Spinal cord (tissue), 10 donors: ENCODE results near the gene DUSP6. TPM values are rescaled to one million over a fixed set of nuclear protein-coding genes. Genes with fewer than 3 reads are reported as not detected.
"Not testable (repeated sequence)": the region's sequence is repeated elsewhere in the genome, so short reads cannot be mapped to it uniquely, and the experiment has no call there.

Source experiments
- DNase-seq, 6 donors: peaks; one replicate each; pipeline versions ENCODE4 v3.0.0 to v3.0.0-alpha.2; 2013 to 2015; ENCODE audit warnings: low spot score in 6 of 6, low read depth in 4 of 6
- H3K27ac ChIP-seq: one replicate; pipeline ENCODE4 v1.5.1; 2013; ENCODE audit warnings: low read depth, low read length, control low read depth
- H3K27me3 ChIP-seq: one replicate; pipeline ENCODE4 v1.6.1; 2013; ENCODE audit warnings: low read length; ENCODE audit not compliant: control insufficient read depth, insufficient read depth
- H3K36me3 ChIP-seq: one replicate; pipeline ENCODE4 v1.6.1; 2013; ENCODE audit warnings: low read length; ENCODE audit not compliant: control insufficient read depth, insufficient read depth
- H3K4me1 ChIP-seq: one replicate; pipeline ENCODE4 v1.6.1; 2013; ENCODE audit warnings: low read length; ENCODE audit not compliant: control insufficient read depth, insufficient read depth
- H3K4me3 ChIP-seq: one replicate; pipeline ENCODE4 v1.5.1; 2013; ENCODE audit warnings: low read depth, low read length, control low read depth
- H3K9me3 ChIP-seq: one replicate; pipeline ENCODE4 v1.6.1; 2013; ENCODE audit warnings: low read length; ENCODE audit not compliant: control insufficient read depth, insufficient read depth
- WGBS: methylation state at CpG from one replicate; pipeline ENCODE4 v1.1.5; 2013; ENCODE audit warnings: missing lambda C conversion rate; ENCODE audit not compliant: insufficient coverage; 5-methylcytosine and 5-hydroxymethylcytosine counted together
- polyA plus RNA-seq, 2 donors: library from polyadenylated mRNA; unstranded; fragments of 120-200 nt; gene quantifications; one replicate each; pipeline ENCODE4 v1.2.1, GENCODE V29; 2013; ENCODE audit not compliant: insufficient read length in 2 of 2
- total RNA-seq, 2 donors: library from RNA; depleted of rRNA in 1 of 2; stranded (reverse); fragments of 120-200 nt in 1 of 2; fragments of >200 nt in 1 of 2; gene quantifications; one replicate each; pipeline versions ENCODE4 v1.2.3 to v1.2.4, GENCODE V29; 2013 to 2014
- donor health status: healthy.

DUSP6 gene
- total and polyA plus RNA-seq, 4 donors: 39.4 to 84.3 (median 50.2) TPM

GRCh38 chr12:89337136-89337535 is 15.2 kb downstream of the DUSP6 start:
- DNase-seq, H3K4me1 ChIP-seq, H3K4me3 ChIP-seq, H3K27me3 ChIP-seq, H3K27ac ChIP-seq, H3K36me3 ChIP-seq, H3K9me3 ChIP-seq: not testable (repeated sequence)
- 100% methylated on average over 3 of the region's 4 CpGs for WGBS

- H3K27me3 ChIP-seq: no peaks in the 10 kb centered on the region
- no peak overlapping the region for H3K27ac ChIP-seq
- DNase-seq: no peak
- H3K9me3 ChIP-seq: peaks cover under 1% of the 10 kb centered on the region
- H3K4me3 ChIP-seq: no peak overlapping the region
- no peaks in the 10 kb centered on the region for H3K36me3 ChIP-seq
- no CpG with 5 or more reads among the region's 5 CpGs for WGBS
- H3K4me1 ChIP-seq: no peaks in the 10 kb centered on the region
These were observed 16.7 kb downstream of the DUSP6 start for GRCh38 chr12:89335452-89336244.

GRCh38 chr12:89334548-89335169 is 17.6 kb downstream of the DUSP6 start:
- Histone ChIP-seq H3K4me3 (no peak overlapping the region), H3K27ac (no peak overlapping the region), H3K9me3 (peaks cover 1% of the 10 kb centered on the region), H3K4me1 (no peaks in the 10 kb centered on the region), H3K27me3 (no peaks in the 10 kb centered on the region), H3K36me3 (no peaks in the 10 kb centered on the region)
- DNase-seq: no peak
- 71% methylated on average over 3 of the region's 5 CpGs for WGBS

GRCh38 chr12:89333564-89334252 is 18.6 kb downstream of the DUSP6 start:
- Histone ChIP-seq H3K27ac (no peak overlapping the region), H3K9me3 (peaks cover 1% of the 10 kb centered on the region), H3K36me3 (no peaks in the 10 kb centered on the region), H3K4me3 (no peak overlapping the region), H3K27me3 (no peaks in the 10 kb centered on the region), H3K4me1 (peaks cover under 1% of the 10 kb centered on the region)
- WGBS: 82% methylated on average over 3 of the region's 4 CpGs
- no peak for DNase-seq

- Histone ChIP-seq H3K36me3 (no peaks in the 10 kb centered on the region), H3K27ac (peak overlapping the region; percentile 75), H3K4me1 (peaks cover 10% of the 10 kb centered on the region), H3K9me3 (peaks cover 1% of the 10 kb centered on the region), H3K4me3 (no peak overlapping the region), H3K27me3 (no peaks in the 10 kb centered on the region)
- DNase-seq: peak in 2 of 6 donors; percentile 52 to 60
- WGBS: 28% methylated on average over 4 of the region's 9 CpGs
These were observed 23.9 kb downstream of the DUSP6 start for GRCh38 chr12:89328151-89329030.

- no peak overlapping the region for H3K4me3 ChIP-seq
- 22% methylated on average over 1 of the region's 8 CpGs for WGBS
- H3K9me3 ChIP-seq: peaks cover 1% of the 10 kb centered on the region
- peak overlapping the region; percentile 75 for H3K27ac ChIP-seq
- DNase-seq: no peak
- peaks cover 10% of the 10 kb centered on the region for H3K4me1 ChIP-seq
- no peaks in the 10 kb centered on the region for H3K27me3 ChIP-seq
- H3K36me3 ChIP-seq: no peaks in the 10 kb centered on the region
These were observed 24.7 kb downstream of the DUSP6 start for GRCh38 chr12:89327486-89328094.

- DNase-seq: peak in 1 of 6 donors; percentile 31
- Histone ChIP-seq H3K9me3 (peaks cover 1% of the 10 kb centered on the region), H3K27ac (peak overlapping the region; percentile 45), H3K4me3 (no peak overlapping the region), H3K4me1 (peaks cover 10% of the 10 kb centered on the region), H3K36me3 (no peaks in the 10 kb centered on the region), H3K27me3 (no peaks in the 10 kb centered on the region)
- 52% methylated on average over 3 of the region's 9 CpGs for WGBS
These were observed 25.9 kb downstream of the DUSP6 start for GRCh38 chr12:89326239-89327040.

GRCh38 chr12:89325495-89325894 is 26.8 kb downstream of the DUSP6 start:
- Histone ChIP-seq H3K27ac (peak overlapping the region; percentile 45), H3K4me3 (no peak overlapping the region), H3K36me3 (no peaks in the 10 kb centered on the region), H3K9me3 (no peaks in the 10 kb centered on the region), H3K4me1 (peaks cover 10% of the 10 kb centered on the region), H3K27me3 (no peaks in the 10 kb centered on the region)
- DNase-seq: no peak
- WGBS: 65% methylated on average over 1 of the region's 3 CpGs
